H7 (cell line): Measurements from ENCODE around the gene MAP1LC3B2. TPM values are rescaled to one million over a fixed set of nuclear protein-coding genes. Genes with fewer than 3 reads are reported as not detected.

Experiments
- DNase-seq: peaks from one replicate; pipeline ENCODE4 v3.0.0; 2012
- H3K27me3 ChIP-seq: 2 replicates; pipeline ENCODE4 v1.6.0; 2011; ENCODE audit warnings: mild to moderate bottlenecking, low read length; ENCODE audit not compliant: control insufficient read depth, insufficient read depth
- H3K36me3 ChIP-seq: replicated peaks from 2 replicates; pipeline ENCODE4 v1.5.1; 2011; ENCODE audit warnings: low read length; ENCODE audit not compliant: control insufficient read depth, insufficient read depth
- H3K4me3 ChIP-seq: 2 replicates; pipeline ENCODE4 v1.5.1; 2011; ENCODE audit warnings: low read depth, mild to moderate bottlenecking, control low read depth, low read length, moderate library complexity; ENCODE audit not compliant: insufficient read depth
- total RNA-seq: library from RNA; depleted of rRNA; stranded (reverse); fragments of >200 nt; shearing (Covaris generic); gene quantifications from 2 replicates; pipeline ENCODE4 v1.2.3, GENCODE V29; 2014

The MAP1LC3B2 gene
- total RNA-seq, 1 experiment from 2014 or later, result not detected

- Histone ChIP-seq H3K36me3 (no peaks in the 10 kb centered on the region), H3K4me3 (no peak overlapping the region), H3K27me3 (no peaks in the 10 kb centered on the region)
- no peak for DNase-seq
These were observed 43.0 kb downstream of the MAP1LC3B2 start for GRCh38 chr12:116601933-116602810.

GRCh38 chr12:116603546-116604177 is 44.5 kb downstream of the MAP1LC3B2 start:
- no peak for DNase-seq
- no peaks in the 10 kb centered on the region for H3K36me3 ChIP-seq
- H3K4me3 ChIP-seq, result no peak overlapping the region
- H3K27me3 ChIP-seq, result no peaks in the 10 kb centered on the region

- no peak overlapping the region for H3K4me3 ChIP-seq
- H3K27me3 ChIP-seq, result no peaks in the 10 kb centered on the region
- no peak for DNase-seq
- no peaks in the 10 kb centered on the region for H3K36me3 ChIP-seq
These were observed 45.2 kb downstream of the MAP1LC3B2 start for GRCh38 chr12:116604178-116604895.

- Histone ChIP-seq H3K36me3 (no peaks in the 10 kb centered on the region), H3K27me3 (no peaks in the 10 kb centered on the region)
These were observed 45.9 kb downstream of the MAP1LC3B2 start for GRCh38 chr12:116604951-116605641.

GRCh38 chr12:116606397-116606796 is 47.2 kb downstream of the MAP1LC3B2 start:
- H3K27me3 ChIP-seq, result no peaks in the 10 kb centered on the region
- DNase-seq, result no peak
- no peak overlapping the region for H3K4me3 ChIP-seq
- no peaks in the 10 kb centered on the region for H3K36me3 ChIP-seq

More at GRCh38 chr12:116604951-116605641, 45.9 kb downstream of the MAP1LC3B2 start:
- DNase-seq, result no peak
- no peak overlapping the region for H3K4me3 ChIP-seq

- no peaks in the 10 kb centered on the region for H3K36me3 ChIP-seq
- H3K4me3 ChIP-seq, result no peak overlapping the region
- no peaks in the 10 kb centered on the region for H3K27me3 ChIP-seq
- no peak for DNase-seq
These were observed 47.9 kb downstream of the MAP1LC3B2 start for GRCh38 chr12:116607039-116607438.

GRCh38 chr12:116609319-116610114 is 50.3 kb downstream of the MAP1LC3B2 start:
- DNase-seq, result no peak
- Histone ChIP-seq H3K27me3 (no peaks in the 10 kb centered on the region), H3K4me3 (no peak overlapping the region), H3K36me3 (no peaks in the 10 kb centered on the region)

- no peak for DNase-seq
- Histone ChIP-seq H3K4me3 (no peak overlapping the region), H3K36me3 (no peaks in the 10 kb centered on the region), H3K27me3 (no peaks in the 10 kb centered on the region)
These were observed 51.9 kb downstream of the MAP1LC3B2 start for GRCh38 chr12:116610971-116611541.

- DNase-seq, result no peak
- Histone ChIP-seq H3K4me3 (no peak overlapping the region), H3K36me3 (no peaks in the 10 kb centered on the region), H3K27me3 (no peaks in the 10 kb centered on the region)
These were observed 53.3 kb downstream of the MAP1LC3B2 start for GRCh38 chr12:116612436-116612835.

GRCh38 chr12:116613256-116613655 is 54.1 kb downstream of the MAP1LC3B2 start:
- no peaks in the 10 kb centered on the region for H3K27me3 ChIP-seq
- H3K36me3 ChIP-seq, result no peaks in the 10 kb centered on the region
- no peak for DNase-seq
- no peak overlapping the region for H3K4me3 ChIP-seq

- DNase-seq, result no peak
- no peak overlapping the region for H3K4me3 ChIP-seq
- H3K27me3 ChIP-seq, result no peaks in the 10 kb centered on the region
- H3K36me3 ChIP-seq, result no peaks in the 10 kb centered on the region
These were observed 55.2 kb downstream of the MAP1LC3B2 start for GRCh38 chr12:116614194-116614915.

GRCh38 chr12:116615141-116615861 is 56.1 kb downstream of the MAP1LC3B2 start:
- DNase-seq, result no peak
- H3K4me3 ChIP-seq, result no peak overlapping the region
- H3K36me3 ChIP-seq, result no peaks in the 10 kb centered on the region
- H3K27me3 ChIP-seq, result no peaks in the 10 kb centered on the region
